ENCODE measurements around the gene FAM222B. TPM values are rescaled to one million over a fixed set of nuclear protein-coding genes. Genes with fewer than 3 reads are reported as not detected.

Gene FAM222B
- polyA plus RNA-seq, 2 of the 4 experiments (the other 2 are of a cell fraction) = 10.7 to 15.6 TPM

- H3K9me3 ChIP-seq = no peaks in the 10 kb centered on the region
- FAIRE-seq = no peak
- ChIA-PET POLR2A (interaction anchor here (1.6 to 2.0 kb wide), 2 partner anchors 10 to 14 kb away, joined by 5 to 16 read pairs; partner anchors contain the start of gene RPL23A), CTCF (interaction anchor here (3.7 to 17.5 kb wide), 2 partner anchors 15 to 32 kb away, joined by 24 to 977 read pairs; partner anchors contain the start of gene TRAF4)
- TF ChIP-seq CHD2 (IDR thresholded peaks at IDR 0.05; ENCODE audit: low read length, partially characterized antibody) (no peak), RNF2 (IDR thresholded peaks at IDR 0.05; ENCODE audit: borderline replicate concordance, low read depth) (no peak), BCL3 (IDR thresholded peaks at IDR 0.05) (no peak), EHF (CRISPR knock-in tag; IDR thresholded peaks at IDR 0.05) (no peak)
- H3K4me1 ChIP-seq = peaks cover 15% of the 10 kb centered on the region
- no peak overlapping the region for H3K4me2 ChIP-seq
- WGBS (ENCODE audit: missing lambda C conversion rate) = 92% methylated on average over 1 of the region's 1 CpG
- H3K27ac ChIP-seq = no peak overlapping the region
- no peak overlapping the region for H3K4me3 ChIP-seq
- DNase-seq (ENCODE audit: low read depth in 1 of 2, low spot score in 1 of 2) = no peak
- ATAC-seq = no peak
Observed at GRCh38 chr17:28733346-28733745, 109.2 kb downstream of the FAM222B start.

GRCh38 chr17:28729950-28730330 is 112.7 kb downstream of the FAM222B start:
- Histone ChIP-seq H3K27ac (no peak overlapping the region), H3K4me2 (no peak overlapping the region), H3K4me3 (no peak overlapping the region), H3K9me3 (no peaks in the 10 kb centered on the region), H3K4me1 (peaks cover 13% of the 10 kb centered on the region)
- WGBS (ENCODE audit: missing lambda C conversion rate) = 90% methylated on average over 11 of the region's 11 CpGs
- FAIRE-seq = no peak
- no peak for DNase-seq (ENCODE audit: low read depth in 1 of 2, low spot score in 1 of 2)
- no peak for TF ChIP-seq USF2 (IDR thresholded peaks at IDR 0.05)
- TF ChIP-seq, protein P1, sequence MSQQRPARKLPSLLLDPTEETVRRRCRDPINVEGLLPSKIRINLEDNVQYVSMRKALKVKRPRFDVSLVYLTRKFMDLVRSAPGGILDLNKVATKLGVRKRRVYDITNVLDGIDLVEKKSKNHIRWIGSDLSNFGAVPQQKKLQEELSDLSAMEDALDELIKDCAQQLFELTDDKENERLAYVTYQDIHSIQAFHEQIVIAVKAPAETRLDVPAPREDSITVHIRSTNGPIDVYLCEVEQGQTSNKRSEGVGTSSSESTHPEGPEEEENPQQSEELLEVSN (IDR thresholded peaks at IDR 0.05; ENCODE audit: borderline replicate concordance, low read depth) = no peak
- no peak for TF ChIP-seq HOXA7 (CRISPR knock-in tag; IDR thresholded peaks at IDR 0.05)
- TF ChIP-seq MAZ (IDR thresholded peaks at IDR 0.05; ENCODE audit: borderline replicate concordance, low read depth, low read length) = no peak
- no peak for ATAC-seq
- CTCF ChIA-PET = interaction anchor here (0.9 to 17.5 kb wide), 8 partner anchors 18 to 385 kb away, joined by 3 to 977 read pairs (median 82); partner anchors contain the start of genes DHRS13, FLOT2, PHF12 and TRAF4
- POLR2A ChIA-PET = interaction anchor here (0.6 to 5.3 kb wide), 2 partner anchors 81 to 221 kb away, joined by 4 to 89 read pairs; partner anchors contain the start of gene PHF12

- H3K27ac ChIP-seq = peak within 1 kb of the TSS; percentile 94 to 98
- peak within 1 kb of the TSS; percentile 92 for H3K4me2 ChIP-seq
- H3K4me3 ChIP-seq = peak within 1 kb of the TSS; percentile 63
- H3K9me3 ChIP-seq = no peaks in the 10 kb centered on the region
- FAIRE-seq = peak; percentile 39
- CTCF ChIA-PET = interaction anchor here (0.9 to 17.5 kb wide), 23 partner anchors 9 to 417 kb away, joined by 3 to 977 read pairs (median 16); partner anchors contain the start of genes BLTP2, DHRS13, FAM222B and FLOT2
- under 1% methylated on average over 58 of the region's 64 CpGs for WGBS (ENCODE audit: missing lambda C conversion rate)
- POLR2A ChIA-PET = interaction anchor here (0.6 to 5.3 kb wide), 13 partner anchors 9 to 451 kb away, joined by 3 to 369 read pairs (median 4); partner anchors contain the start of genes BLTP2, MYO18A, PHF12 and RPL23A
- ATAC-seq = peak; percentile 2 to 28; a peak in 4 of 6 replicates
- DNase-seq (ENCODE audit: low read depth in 1 of 2, low spot score in 1 of 2) = peak; percentile 96 to 97
- H3K4me1 ChIP-seq = peaks cover 25% of the 10 kb centered on the region
- TF ChIP-seq MAFK (IDR thresholded peaks at IDR 0.05; ENCODE audit: partially characterized antibody) = no peak
- no peak for TF ChIP-seq CBX8 (IDR thresholded peaks at IDR 0.05)
- peak; percentile 59; the same call in 1 of the 2 replicates for TF ChIP-seq HOXB5 (CRISPR knock-in tag; IDR thresholded peaks at IDR 0.05)
- no peak for TF ChIP-seq ZSCAN20 (CRISPR knock-in tag; IDR thresholded peaks at IDR 0.05)
- TF ChIP-seq RNF2 (IDR thresholded peaks at IDR 0.05; ENCODE audit: borderline replicate concordance, low read depth) = peak; percentile 71; the same call in 1 of the 2 replicates
- TF ChIP-seq CHD2 (IDR thresholded peaks at IDR 0.05; ENCODE audit: low read length, partially characterized antibody) = no peak
- peak; percentile 78; the same call in 1 of the 2 replicates for TF ChIP-seq FOSB (CRISPR knock-in tag; IDR thresholded peaks at IDR 0.05)
- TF ChIP-seq SMC3 (IDR thresholded peaks at IDR 0.05) = no peak
- TF ChIP-seq KDM1A (IDR thresholded peaks at IDR 0.05; ENCODE audit: low read depth) = 0 out of 2 replicates have a peak, but pooled peaks have one; percentile 19
- TF ChIP-seq RARB (CRISPR knock-in tag; IDR thresholded peaks at IDR 0.05) = 0 out of 2 replicates have a peak, but pooled peaks have one; percentile 12
- peak; percentile 85; the same call in 1 of the 2 replicates for TF ChIP-seq HOXA7 (CRISPR knock-in tag; IDR thresholded peaks at IDR 0.05)
- no peak for TF ChIP-seq MAZ (IDR thresholded peaks at IDR 0.05; ENCODE audit: borderline replicate concordance, low read depth, low read length)
- TF ChIP-seq, protein P2, sequence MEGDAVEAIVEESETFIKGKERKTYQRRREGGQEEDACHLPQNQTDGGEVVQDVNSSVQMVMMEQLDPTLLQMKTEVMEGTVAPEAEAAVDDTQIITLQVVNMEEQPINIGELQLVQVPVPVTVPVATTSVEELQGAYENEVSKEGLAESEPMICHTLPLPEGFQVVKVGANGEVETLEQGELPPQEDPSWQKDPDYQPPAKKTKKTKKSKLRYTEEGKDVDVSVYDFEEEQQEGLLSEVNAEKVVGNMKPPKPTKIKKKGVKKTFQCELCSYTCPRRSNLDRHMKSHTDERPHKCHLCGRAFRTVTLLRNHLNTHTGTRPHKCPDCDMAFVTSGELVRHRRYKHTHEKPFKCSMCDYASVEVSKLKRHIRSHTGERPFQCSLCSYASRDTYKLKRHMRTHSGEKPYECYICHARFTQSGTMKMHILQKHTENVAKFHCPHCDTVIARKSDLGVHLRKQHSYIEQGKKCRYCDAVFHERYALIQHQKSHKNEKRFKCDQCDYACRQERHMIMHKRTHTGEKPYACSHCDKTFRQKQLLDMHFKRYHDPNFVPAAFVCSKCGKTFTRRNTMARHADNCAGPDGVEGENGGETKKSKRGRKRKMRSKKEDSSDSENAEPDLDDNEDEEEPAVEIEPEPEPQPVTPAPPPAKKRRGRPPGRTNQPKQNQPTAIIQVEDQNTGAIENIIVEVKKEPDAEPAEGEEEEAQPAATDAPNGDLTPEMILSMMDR (IDR thresholded peaks at IDR 0.05) = no peak
- no peak for TF ChIP-seq BHLHE40 (IDR thresholded peaks at IDR 0.05; ENCODE audit: low read depth, low read length)
- TF ChIP-seq NFE2L2 (conservative IDR thresholded peaks at IDR 0.05; ENCODE audit: low read length) = no peak
- TF ChIP-seq PHF8 (IDR thresholded peaks at IDR 0.05; ENCODE audit: borderline replicate concordance, low read depth) = peak; percentile 60; the same call in 1 of the 2 replicates
- TF ChIP-seq ZC3H11A (IDR thresholded peaks at IDR 0.05) = no peak
- 0 out of 2 replicates have a peak, but pooled peaks have one; percentile 23 for TF ChIP-seq EHF (CRISPR knock-in tag; IDR thresholded peaks at IDR 0.05)
- no peak for TF ChIP-seq ESRRA (IDR thresholded peaks at IDR 0.05; ENCODE audit: borderline replicate concordance, low read length)
- no peak for TF ChIP-seq EHMT2 (IDR thresholded peaks at IDR 0.05; ENCODE audit: low read depth)
- TF ChIP-seq, protein P3, sequence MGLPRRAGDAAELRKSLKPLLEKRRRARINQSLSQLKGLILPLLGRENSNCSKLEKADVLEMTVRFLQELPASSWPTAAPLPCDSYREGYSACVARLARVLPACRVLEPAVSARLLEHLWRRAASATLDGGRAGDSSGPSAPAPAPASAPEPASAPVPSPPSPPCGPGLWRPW (IDR thresholded peaks at IDR 0.05) = no peak
- TF ChIP-seq HEYL (CRISPR knock-in tag; IDR thresholded peaks at IDR 0.05) = no peak
- TF ChIP-seq ZFP36 (IDR thresholded peaks at IDR 0.05; ENCODE audit: borderline replicate concordance, partially characterized antibody) = no peak
Observed at GRCh38 chr17:28728364-28729200, 114.0 kb downstream of the FAM222B start, which contains the start of gene NEK8. Gene NEK8, plus strand, starts transcription at chr17:28728788. Its CDS starts 26 bp downstream, at chr17:28728814.

All from A549 (cell line).